AG09309 (cell line): ENCODE measurements around the gene OR10G7.

ENCODE experiments used
- DNase-seq: peaks from one replicate; pipeline ENCODE4 v3.0.0-alpha.2; 2010; ENCODE audit warnings: low read depth
- H3K4me3 ChIP-seq: 2 replicates; pipeline ENCODE4 v1.5.1; 2011; ENCODE audit warnings: mild to moderate bottlenecking, low read depth, low read length, moderate library complexity; ENCODE audit not compliant: control insufficient read depth
- TF ChIP-seq, protein P1 (sequence below): IDR thresholded peaks from 2 replicates; pipeline ENCODE4 v1.5.1; 2011; ENCODE audit warnings: mild to moderate bottlenecking, low read depth, low read length, inconsistent platforms; ENCODE audit not compliant: insufficient read depth, control insufficient read depth; ENCODE audit errors: missing control alignments

The OR10G7 gene

GRCh38 chr11:124079631-124080326, 38.7 kb upstream of the OR10G7 start:
- DNase-seq: no peak
- TF ChIP-seq, protein P1, sequence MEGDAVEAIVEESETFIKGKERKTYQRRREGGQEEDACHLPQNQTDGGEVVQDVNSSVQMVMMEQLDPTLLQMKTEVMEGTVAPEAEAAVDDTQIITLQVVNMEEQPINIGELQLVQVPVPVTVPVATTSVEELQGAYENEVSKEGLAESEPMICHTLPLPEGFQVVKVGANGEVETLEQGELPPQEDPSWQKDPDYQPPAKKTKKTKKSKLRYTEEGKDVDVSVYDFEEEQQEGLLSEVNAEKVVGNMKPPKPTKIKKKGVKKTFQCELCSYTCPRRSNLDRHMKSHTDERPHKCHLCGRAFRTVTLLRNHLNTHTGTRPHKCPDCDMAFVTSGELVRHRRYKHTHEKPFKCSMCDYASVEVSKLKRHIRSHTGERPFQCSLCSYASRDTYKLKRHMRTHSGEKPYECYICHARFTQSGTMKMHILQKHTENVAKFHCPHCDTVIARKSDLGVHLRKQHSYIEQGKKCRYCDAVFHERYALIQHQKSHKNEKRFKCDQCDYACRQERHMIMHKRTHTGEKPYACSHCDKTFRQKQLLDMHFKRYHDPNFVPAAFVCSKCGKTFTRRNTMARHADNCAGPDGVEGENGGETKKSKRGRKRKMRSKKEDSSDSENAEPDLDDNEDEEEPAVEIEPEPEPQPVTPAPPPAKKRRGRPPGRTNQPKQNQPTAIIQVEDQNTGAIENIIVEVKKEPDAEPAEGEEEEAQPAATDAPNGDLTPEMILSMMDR: no peak
- H3K4me3 ChIP-seq: no peak overlapping the region

- no peak overlapping the region for H3K4me3 ChIP-seq
- DNase-seq: no peak
- TF ChIP-seq, protein P1: no peak
Measured at GRCh38 chr11:124078591-124078990, 37.5 kb upstream of the OR10G7 start.

GRCh38 chr11:124077266-124077665, 36.1 kb upstream of the OR10G7 start:
- TF ChIP-seq, protein P1: no peak
- no peak for DNase-seq
- H3K4me3 ChIP-seq: no peak overlapping the region

DNA sequence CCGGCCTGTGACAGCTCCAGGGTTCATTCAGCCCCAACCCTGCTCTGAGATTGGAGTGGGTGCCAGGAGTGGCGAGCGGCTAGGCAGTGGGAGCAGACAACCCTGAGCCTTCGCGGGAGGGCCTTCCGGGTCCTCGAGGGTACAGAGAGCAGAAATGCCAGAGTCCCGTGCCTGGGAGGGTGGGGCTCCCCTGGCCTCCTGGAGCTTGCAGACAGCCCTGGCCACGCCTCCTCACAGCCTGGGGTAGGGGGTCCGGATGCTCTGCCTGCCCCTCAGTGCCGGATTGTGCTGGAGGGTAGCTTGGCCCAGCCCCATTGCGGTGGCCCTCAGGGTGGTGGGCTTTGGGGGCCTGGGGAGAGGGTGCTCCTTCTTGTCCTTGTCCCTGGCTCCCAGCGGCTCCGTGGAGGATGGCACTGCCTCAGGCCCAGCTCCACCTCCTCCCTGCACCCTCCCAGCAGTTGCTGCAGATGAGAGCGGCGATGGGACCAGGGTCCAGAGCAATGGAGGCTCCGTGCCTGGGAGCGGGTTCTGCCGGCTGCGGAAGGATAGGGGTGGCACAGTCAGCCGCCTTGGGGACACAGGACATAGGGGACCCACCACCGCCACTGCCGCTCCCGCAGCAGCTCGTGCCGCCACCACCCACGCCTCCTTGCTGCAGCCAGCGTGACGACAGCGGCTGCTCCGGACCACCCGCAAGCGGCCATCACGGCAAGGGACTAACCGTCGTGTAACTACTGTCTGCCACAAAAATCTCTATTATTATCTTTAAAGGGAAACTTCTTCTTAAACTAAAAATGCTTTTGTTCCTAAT, 34.9 kb upstream of the OR10G7 start:
- TF ChIP-seq, protein P1: no peak
- peak overlapping the region; percentile 39 for H3K4me3 ChIP-seq
- DNase-seq: no peak

DNA sequence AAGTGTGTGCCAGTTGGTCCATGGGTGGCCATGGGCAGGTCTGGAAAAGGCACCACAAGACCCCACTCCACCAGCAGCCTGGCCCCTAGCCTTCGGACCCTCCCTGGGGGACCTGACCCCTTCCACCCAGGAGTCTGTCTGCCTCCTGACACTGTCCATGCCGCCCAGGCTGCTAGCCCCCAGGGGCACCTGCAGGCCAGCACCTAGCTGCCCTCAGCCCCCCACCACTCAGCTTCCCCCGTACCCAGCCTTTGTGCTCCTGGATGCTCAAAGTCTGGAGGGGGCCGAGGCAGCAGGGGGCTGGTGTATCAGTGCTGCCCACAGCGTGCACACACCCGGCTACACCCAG, 34.3 kb upstream of the OR10G7 start:
- DNase-seq: no peak
- TF ChIP-seq, protein P1: no peak
- no peak overlapping the region for H3K4me3 ChIP-seq

GRCh38 chr11:124074554-124074953, 33.4 kb upstream of the OR10G7 start:
- no peak overlapping the region for H3K4me3 ChIP-seq
- DNase-seq: no peak

More at GRCh38 chr11:124074554-124074953, 33.4 kb upstream of the OR10G7 start:
- TF ChIP-seq, protein P1: no peak
